ENCODE measurements around the gene TAS1R2. TPM values are rescaled to one million over a fixed set of nuclear protein-coding genes. Genes with fewer than 3 reads are reported as not detected.

TAS1R2 gene
- total RNA-seq, 3 donors from 2014 or later = not detected

DNA sequence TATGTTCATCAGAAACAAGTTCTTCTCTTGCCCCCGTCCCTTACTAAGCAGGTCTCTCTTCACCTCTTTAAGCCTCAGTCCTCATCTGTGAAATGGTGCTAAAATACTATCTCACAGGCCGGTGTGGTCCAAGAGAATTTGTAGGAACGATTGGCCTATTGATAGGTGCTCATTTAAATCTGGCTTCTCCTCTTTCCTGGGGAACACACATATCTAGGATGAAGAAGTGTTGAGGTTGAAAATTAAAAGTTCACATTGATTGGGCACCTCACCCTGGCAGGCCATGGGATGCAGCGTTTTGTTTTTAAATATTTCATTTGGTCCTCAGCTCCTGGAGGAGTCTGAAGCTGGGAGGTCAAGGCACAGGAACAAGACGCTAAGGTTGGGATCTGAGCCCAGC is 8.9 kb upstream of the TAS1R2 start:
- H3K4me3 ChIP-seq = no peak overlapping the region
- intact Hi-C loops (cut with DNase I, micrococcal nuclease) = no loop called here
- H3K9me3 ChIP-seq = no peaks in the 10 kb centered on the region
- no peak for DNase-seq
- no peak for ATAC-seq
- H3K36me3 ChIP-seq (ENCODE audit: low read depth) = no peaks in the 10 kb centered on the region
- TF ChIP-seq, protein P1, sequence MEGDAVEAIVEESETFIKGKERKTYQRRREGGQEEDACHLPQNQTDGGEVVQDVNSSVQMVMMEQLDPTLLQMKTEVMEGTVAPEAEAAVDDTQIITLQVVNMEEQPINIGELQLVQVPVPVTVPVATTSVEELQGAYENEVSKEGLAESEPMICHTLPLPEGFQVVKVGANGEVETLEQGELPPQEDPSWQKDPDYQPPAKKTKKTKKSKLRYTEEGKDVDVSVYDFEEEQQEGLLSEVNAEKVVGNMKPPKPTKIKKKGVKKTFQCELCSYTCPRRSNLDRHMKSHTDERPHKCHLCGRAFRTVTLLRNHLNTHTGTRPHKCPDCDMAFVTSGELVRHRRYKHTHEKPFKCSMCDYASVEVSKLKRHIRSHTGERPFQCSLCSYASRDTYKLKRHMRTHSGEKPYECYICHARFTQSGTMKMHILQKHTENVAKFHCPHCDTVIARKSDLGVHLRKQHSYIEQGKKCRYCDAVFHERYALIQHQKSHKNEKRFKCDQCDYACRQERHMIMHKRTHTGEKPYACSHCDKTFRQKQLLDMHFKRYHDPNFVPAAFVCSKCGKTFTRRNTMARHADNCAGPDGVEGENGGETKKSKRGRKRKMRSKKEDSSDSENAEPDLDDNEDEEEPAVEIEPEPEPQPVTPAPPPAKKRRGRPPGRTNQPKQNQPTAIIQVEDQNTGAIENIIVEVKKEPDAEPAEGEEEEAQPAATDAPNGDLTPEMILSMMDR (IDR thresholded peaks at IDR 0.05) = no peak
- H3K4me1 ChIP-seq (ENCODE audit: low read depth) = no peaks in the 10 kb centered on the region

DNA sequence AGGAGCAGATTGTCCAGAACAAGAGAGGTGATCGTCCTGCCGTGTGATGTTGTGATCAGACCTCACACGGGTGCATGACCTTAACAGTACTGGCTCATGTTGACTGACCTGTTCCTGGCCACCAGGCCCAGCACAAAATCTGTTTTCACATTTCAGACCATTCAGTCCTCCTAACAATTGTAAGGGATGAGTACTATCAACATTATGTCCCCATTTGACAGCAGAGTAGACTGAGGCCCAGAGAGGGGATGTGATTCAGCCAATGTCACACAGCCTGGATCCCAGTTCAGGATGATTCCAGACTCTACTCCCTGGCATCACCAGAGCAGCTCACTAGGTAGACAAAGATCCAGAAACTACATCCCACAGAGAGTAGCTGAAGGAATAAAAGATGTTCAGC is 7.4 kb upstream of the TAS1R2 start:
- intact Hi-C loops (cut with DNase I, micrococcal nuclease) = no loop called here
- no peak for DNase-seq
- no peaks in the 10 kb centered on the region for H3K9me3 ChIP-seq
- H3K4me3 ChIP-seq = no peak overlapping the region
- TF ChIP-seq, protein P1 (IDR thresholded peaks at IDR 0.05) = no peak
- H3K4me1 ChIP-seq (ENCODE audit: low read depth) = no peaks in the 10 kb centered on the region
- no peak for ATAC-seq
- H3K36me3 ChIP-seq (ENCODE audit: low read depth) = no peaks in the 10 kb centered on the region

DNA sequence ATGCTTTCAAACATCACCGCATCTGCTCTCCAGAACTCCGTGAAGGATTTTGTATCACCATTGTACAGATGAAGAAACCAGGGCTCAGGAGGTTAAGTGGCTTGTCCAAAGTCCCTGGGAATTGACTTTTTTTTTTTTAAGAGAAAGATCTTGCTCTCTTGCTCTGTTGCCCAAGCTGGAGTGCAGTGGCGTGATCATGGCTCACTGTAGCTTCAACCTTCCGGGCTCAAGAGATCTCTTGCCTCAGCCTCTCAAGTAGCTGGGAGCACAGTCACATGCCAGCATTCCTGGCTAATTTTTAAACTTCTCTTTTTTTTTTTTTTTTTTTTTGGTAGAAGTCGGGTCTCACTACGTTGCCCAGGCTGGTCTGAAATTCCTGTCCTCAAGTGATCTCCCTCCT is 6.9 kb upstream of the TAS1R2 start:
- Histone ChIP-seq H3K4me3 (no peak overlapping the region), H3K36me3 (ENCODE audit: low read depth) (no peaks in the 10 kb centered on the region), H3K9me3 (no peaks in the 10 kb centered on the region), H3K4me1 (ENCODE audit: low read depth) (no peaks in the 10 kb centered on the region)
- DNase-seq (no peak), ATAC-seq (no peak)
- TF ChIP-seq, protein P1 (IDR thresholded peaks at IDR 0.05) = no peak
- intact Hi-C loops (cut with DNase I, micrococcal nuclease) = no loop called here

DNA sequence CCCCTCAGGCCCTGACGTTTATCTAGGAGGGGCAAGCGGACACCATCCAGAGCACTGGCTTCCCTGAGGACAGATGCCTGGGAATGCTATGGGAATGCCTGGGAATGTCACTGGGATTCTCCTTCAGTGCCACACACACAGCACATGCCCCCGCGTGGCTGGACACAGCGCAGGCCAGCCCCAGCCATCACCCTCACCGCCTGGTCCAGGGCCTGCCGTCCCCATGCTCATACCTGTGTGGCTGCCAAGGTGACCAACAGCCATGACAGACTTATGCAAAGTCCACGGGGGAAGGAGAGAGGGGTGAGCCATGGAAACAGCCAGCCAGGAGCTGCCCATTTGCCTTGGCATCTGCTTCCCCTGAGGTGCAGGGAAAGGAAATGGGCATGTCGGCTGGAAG is 5.7 kb upstream of the TAS1R2 start:
- TF ChIP-seq, protein P1 (IDR thresholded peaks at IDR 0.05) = no peak
- intact Hi-C loops (cut with DNase I, micrococcal nuclease) = no loop called here
- Histone ChIP-seq H3K4me3 (no peak overlapping the region), H3K4me1 (ENCODE audit: low read depth) (no peaks in the 10 kb centered on the region), H3K36me3 (ENCODE audit: low read depth) (no peaks in the 10 kb centered on the region), H3K9me3 (no peaks in the 10 kb centered on the region)
- DNase-seq (no peak), ATAC-seq (no peak)

DNA sequence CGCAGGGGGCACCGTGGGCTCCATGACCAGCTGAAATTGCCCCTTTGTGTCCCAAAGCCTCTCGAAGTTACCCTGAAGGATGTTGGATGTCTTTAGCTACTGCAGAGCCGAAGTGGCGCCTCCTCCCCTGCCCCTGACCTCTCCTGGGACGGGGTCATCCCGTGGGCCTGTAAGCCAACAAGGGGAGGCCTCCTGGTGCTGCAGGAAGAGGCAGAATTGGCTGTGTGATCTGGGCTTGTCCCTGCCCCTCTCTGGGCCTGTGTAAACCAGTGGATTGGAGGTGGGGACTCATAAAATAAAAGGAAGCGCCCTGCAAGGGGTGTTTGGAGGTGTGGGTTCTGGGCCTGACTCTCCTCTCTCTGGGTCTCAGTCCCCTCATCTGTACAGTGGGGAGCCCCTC is 2.1 kb upstream of the TAS1R2 start:
- ATAC-seq (no peak), DNase-seq (no peak)
- no peaks in the 10 kb centered on the region for H3K9me3 ChIP-seq
- no peak overlapping the region for H3K4me3 ChIP-seq
- no peaks in the 10 kb centered on the region for H3K36me3 ChIP-seq (ENCODE audit: low read depth)
- no peaks in the 10 kb centered on the region for H3K4me1 ChIP-seq (ENCODE audit: low read depth)
- TF ChIP-seq, protein P1 (IDR thresholded peaks at IDR 0.05) = no peak
- intact Hi-C loops (cut with DNase I, micrococcal nuclease) = no loop called here

DNA sequence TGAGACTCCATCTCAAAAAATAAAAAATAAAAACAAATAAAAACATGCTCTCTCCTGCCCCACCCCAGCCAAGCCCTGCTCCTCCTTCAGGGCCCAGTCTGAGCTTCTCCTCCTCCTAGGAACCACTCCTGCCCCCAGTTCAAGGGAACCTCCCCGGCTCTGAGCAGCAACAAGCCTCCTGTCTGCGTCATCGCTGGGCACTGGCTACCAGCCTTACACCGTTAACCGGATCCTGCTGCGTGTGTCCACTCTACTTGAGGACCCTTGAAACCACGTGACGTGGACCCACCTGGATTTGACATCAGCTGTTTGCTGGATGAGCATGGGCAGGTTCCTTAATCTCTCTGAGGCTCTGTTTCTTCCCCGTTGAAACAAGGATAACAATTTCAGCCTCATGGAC is 1.6 kb upstream of the TAS1R2 start:
- ATAC-seq = no peak
- TF ChIP-seq, protein P1 (IDR thresholded peaks at IDR 0.05) = no peak
- H3K4me3 ChIP-seq = no peak overlapping the region
- no peaks in the 10 kb centered on the region for H3K9me3 ChIP-seq
- no peaks in the 10 kb centered on the region for H3K36me3 ChIP-seq (ENCODE audit: low read depth)
- no peak for DNase-seq
- no peaks in the 10 kb centered on the region for H3K4me1 ChIP-seq (ENCODE audit: low read depth)
- intact Hi-C loops (cut with DNase I, micrococcal nuclease) = no loop called here

All from mucosa of descending colon (tissue), 3 donors.